Kidney (tissue), 14 donors: ENCODE results near the gene PRM1. TPM values are rescaled to one million over a fixed set of nuclear protein-coding genes. Genes with fewer than 3 reads are reported as not detected.

Source experiments
- DNase-seq, 5 donors: peaks; one replicate each; pipeline ENCODE4 v3.0.0-alpha.2; 2013 to 2020
- FAIRE-seq: peaks from 2 replicates; lab custom pipeline; 2012; peaks lifted over from hg19 to GRCh38; lab: Jason Lieb, UNC
- H3K27ac ChIP-seq, 2 donors: one replicate each; pipeline ENCODE4 v1.7.0; 2013; ENCODE audit warnings: low read depth in 2 of 2, low read length in 2 of 2, inconsistent platforms in 1 of 2
- H3K27me3 ChIP-seq: one replicate; pipeline ENCODE4 v1.7.1; 2013; ENCODE audit warnings: low read length, inconsistent platforms; ENCODE audit not compliant: control insufficient read depth, insufficient read depth
- H3K36me3 ChIP-seq, 3 donors: one replicate each; pipeline versions ENCODE4 v1.7.0 to v1.7.1; 2013; ENCODE audit warnings: low read length in 3 of 3, control low read depth in 1 of 3, inconsistent platforms in 1 of 3; ENCODE audit not compliant: insufficient read depth in 3 of 3, control insufficient read depth in 2 of 3
- H3K4me1 ChIP-seq, 3 donors: one replicate each; pipeline versions ENCODE4 v1.7.0 to v1.7.1; 2013; ENCODE audit warnings: low read length in 3 of 3, inconsistent platforms in 1 of 3, low read depth in 1 of 3; ENCODE audit not compliant: control insufficient read depth in 2 of 3, insufficient read depth in 2 of 3
- H3K4me3 ChIP-seq, 3 donors: one replicate each; pipeline versions ENCODE4 v1.7.0 to v1.8.1; 2013; ENCODE audit warnings: low read length in 3 of 3, control low read depth in 1 of 3, inconsistent platforms in 1 of 3
- H3K9ac ChIP-seq, 3 donors: one replicate each; pipeline versions ENCODE4 v1.7.0 to v1.7.1; 2013; ENCODE audit warnings: low read length in 3 of 3, control low read depth in 1 of 3, inconsistent platforms in 1 of 3
- H3K9me3 ChIP-seq, 3 donors: one replicate each; pipeline versions ENCODE4 v1.7.0 to v1.7.1; 2013; ENCODE audit warnings: low read length in 3 of 3, control low read depth in 1 of 3, inconsistent platforms in 1 of 3; ENCODE audit not compliant: control insufficient read depth in 2 of 3, insufficient read depth in 1 of 3
- intact Hi-C: fragments of 100-400 bp; cut with DNase I; formaldehyde crosslinking; loops from one replicate; pipeline ENCODE4 v1.11.1; 2022
- microRNA-seq: library from miRNA; unstranded; fragments of <30 nt; microRNA quantifications from one replicate; pipeline ENCODE4 v1.2.0, GENCODE V29; 2020
- polyA plus RNA-seq: library from polyadenylated mRNA; stranded (reverse); fragments of 350-450 nt; fragmentation: Illumina TruSeq; extraction: RNeasy Lipid Tissue Mini Kit (QIAGEN cat#74804); gene quantifications from one replicate; pipeline ENCODE4 v1.2.3, GENCODE V29; 2014; ENCODE audit warnings: low read depth, low replicate concordance; ENCODE audit not compliant: insufficient read depth
- total RNA-seq: library from RNA; stranded (reverse); fragmentation: NEBNext Ultra II Directional; extraction: Animal tissue kit (Norgen Biotek cat#: 25700); gene quantifications from one replicate; pipeline ENCODE4 v1.2.1, GENCODE V29; 2021
- TF ChIP-seq, protein P1 (sequence below): IDR thresholded peaks from 3 replicates; pipeline ENCODE4 v1.5.1; 2012; ENCODE audit warnings: mild to moderate bottlenecking, moderate library complexity, borderline replicate concordance; ENCODE audit not compliant: insufficient read depth; ENCODE audit errors: extremely low read depth
- donor health status: control.
- donor health status: control.
- donor health status: control.
- donor health status: control.
- donor health status: control.
- donor health status: DM: yes; HTN: yes; CAD: no.
- donor health status: Normal renal cell carcinoma (clear cell type).

The PRM1 gene
- total and polyA plus RNA-seq, 2 donors from 2014 or later: not detected

DNA sequence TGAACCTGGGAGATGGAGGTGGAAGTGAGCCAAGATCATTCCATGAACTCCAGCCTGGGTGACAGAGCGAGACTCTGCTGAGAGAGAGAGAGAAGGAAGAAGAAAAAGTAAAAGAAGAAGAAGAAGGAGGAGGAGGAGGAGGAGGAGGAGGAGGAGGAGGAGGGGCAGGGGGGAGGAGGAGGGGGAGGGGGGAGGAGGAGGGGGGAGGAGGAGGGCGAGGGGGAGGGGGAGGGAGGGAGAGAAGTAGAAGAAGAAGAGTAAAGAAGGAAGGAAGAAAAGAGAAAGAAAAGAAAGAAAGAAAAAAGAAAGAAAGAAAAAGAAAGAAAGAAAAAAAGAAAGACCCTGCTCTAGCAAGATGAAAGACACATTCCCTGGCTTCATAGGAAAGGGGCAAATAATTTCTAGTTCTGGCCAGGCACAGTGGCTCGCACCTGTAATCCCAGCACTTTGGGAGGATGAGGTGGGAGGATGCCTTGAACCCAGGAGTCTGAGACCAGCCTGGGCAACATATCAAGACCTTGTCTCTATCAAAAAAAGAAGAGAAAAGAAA, 48.8 kb downstream of the PRM1 start:
- no peak overlapping the region for H3K9ac ChIP-seq
- H3K27me3 ChIP-seq: no peaks in the 10 kb centered on the region
- intact Hi-C loops: no loop called here
- no peak overlapping the region for H3K27ac ChIP-seq
- FAIRE-seq: no peak
- H3K4me1 ChIP-seq: peaks cover 0 to 5% (median 0%) of the 10 kb centered on the region in 3 donors
- H3K9me3 ChIP-seq: no peaks in the 10 kb centered on the region
- DNase-seq: no peak
- no peaks in the 10 kb centered on the region for H3K36me3 ChIP-seq
- TF ChIP-seq, protein P1, sequence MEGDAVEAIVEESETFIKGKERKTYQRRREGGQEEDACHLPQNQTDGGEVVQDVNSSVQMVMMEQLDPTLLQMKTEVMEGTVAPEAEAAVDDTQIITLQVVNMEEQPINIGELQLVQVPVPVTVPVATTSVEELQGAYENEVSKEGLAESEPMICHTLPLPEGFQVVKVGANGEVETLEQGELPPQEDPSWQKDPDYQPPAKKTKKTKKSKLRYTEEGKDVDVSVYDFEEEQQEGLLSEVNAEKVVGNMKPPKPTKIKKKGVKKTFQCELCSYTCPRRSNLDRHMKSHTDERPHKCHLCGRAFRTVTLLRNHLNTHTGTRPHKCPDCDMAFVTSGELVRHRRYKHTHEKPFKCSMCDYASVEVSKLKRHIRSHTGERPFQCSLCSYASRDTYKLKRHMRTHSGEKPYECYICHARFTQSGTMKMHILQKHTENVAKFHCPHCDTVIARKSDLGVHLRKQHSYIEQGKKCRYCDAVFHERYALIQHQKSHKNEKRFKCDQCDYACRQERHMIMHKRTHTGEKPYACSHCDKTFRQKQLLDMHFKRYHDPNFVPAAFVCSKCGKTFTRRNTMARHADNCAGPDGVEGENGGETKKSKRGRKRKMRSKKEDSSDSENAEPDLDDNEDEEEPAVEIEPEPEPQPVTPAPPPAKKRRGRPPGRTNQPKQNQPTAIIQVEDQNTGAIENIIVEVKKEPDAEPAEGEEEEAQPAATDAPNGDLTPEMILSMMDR: no peak
- H3K4me3 ChIP-seq: no peak overlapping the region

DNA sequence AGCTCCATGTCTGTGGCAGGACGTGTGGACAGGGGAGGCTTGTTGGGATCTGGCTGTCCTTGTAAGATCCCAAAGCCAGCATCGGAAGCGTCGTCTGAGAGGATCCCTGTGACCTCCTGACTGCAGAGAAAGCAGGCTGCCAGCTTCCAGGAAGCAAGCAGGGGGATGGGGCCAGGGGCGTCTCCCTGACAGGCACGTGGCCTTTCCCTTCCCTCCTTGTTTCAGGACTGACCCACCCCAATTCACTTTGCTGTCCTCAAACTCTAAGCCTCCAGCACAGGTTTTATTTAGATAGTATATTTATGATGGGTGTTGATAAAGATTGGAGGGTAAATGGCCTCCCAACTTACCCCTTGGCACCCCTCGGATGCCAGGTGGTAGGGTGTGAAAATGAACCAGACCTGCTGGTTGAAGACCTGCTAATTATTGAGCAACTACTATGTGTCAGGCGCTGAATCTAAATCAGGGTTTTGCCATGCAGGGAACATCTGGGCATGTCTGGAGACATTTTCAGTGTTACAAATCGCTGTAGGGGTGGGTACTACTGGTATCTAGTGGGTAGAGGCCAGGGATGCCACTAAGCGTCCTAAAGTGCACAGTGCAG, 49.7 kb downstream of the PRM1 start:
- no peak overlapping the region for H3K4me3 ChIP-seq
- DNase-seq: no peak
- no peak overlapping the region for H3K9ac ChIP-seq
- no peak for FAIRE-seq
- H3K27ac ChIP-seq: no peak overlapping the region
- no peaks in the 10 kb centered on the region for H3K36me3 ChIP-seq
- TF ChIP-seq, protein P1: no peak
- intact Hi-C loops: no loop called here
- H3K27me3 ChIP-seq: no peaks in the 10 kb centered on the region
- peaks cover 0 to 5% (median 0%) of the 10 kb centered on the region in 3 donors for H3K4me1 ChIP-seq
- no peaks in the 10 kb centered on the region for H3K9me3 ChIP-seq

Small RNA genes lying within 50 kb of the gene (microRNA-seq; reads per million reads assigned to microRNA genes)
- not detected for gene MIR548H2

Other genes with a start within 250 kb of the PRM1 start
- gene SOCS1, start 25.1 kb downstream of the PRM1 start, total RNA-seq: 21.8 TPM
- 10.4 TPM for gene SOCS1, start 25.1 kb downstream of the PRM1 start, polyA plus RNA-seq
- gene TNP2, start 12.0 kb downstream of the PRM1 start, total RNA-seq: not detected
- not detected for gene TNP2, start 12.0 kb downstream of the PRM1 start, polyA plus RNA-seq
- not detected for gene PRM3, start 7.7 kb downstream of the PRM1 start, total RNA-seq
- not detected for gene PRM3, start 7.7 kb downstream of the PRM1 start, polyA plus RNA-seq
- not detected for gene PRM2, start 4.8 kb downstream of the PRM1 start, total RNA-seq
- not detected for gene PRM2, start 4.8 kb downstream of the PRM1 start, polyA plus RNA-seq
- gene RMI2, start 64.1 kb upstream of the PRM1 start, total RNA-seq: 4.6 TPM
- 5.2 TPM for gene RMI2, start 64.1 kb upstream of the PRM1 start, polyA plus RNA-seq